Spleen (tissue), 11 donors: ENCODE data around the gene ADD1. TPM values are rescaled to one million over a fixed set of nuclear protein-coding genes. Genes with fewer than 3 reads are reported as not detected.
A peak's percentile ranks its signal among the peaks of the same experiment; 100 is the strongest.

Experiments used
- DNase-seq: peaks from one replicate; pipeline ENCODE4 v3.0.0-alpha.2; 2020
- H3K27ac ChIP-seq, 8 donors: fragments of 200-600 bp; sonication (generic) in 7 of 8; 1 replicate in 4 of 8; 2 replicates in 4 of 8; pipeline versions ENCODE4 v1.5.0 to v1.8.0; 2016 to 2021; ENCODE audit warnings: inconsistent platforms in 4 of 8, mild to moderate bottlenecking in 4 of 8, moderate library complexity in 1 of 8
- H3K27me3 ChIP-seq, 7 donors: fragments of 200-600 bp; sonication (generic) in 6 of 7; replicated peaks in 1 of 7; 1 replicate in 4 of 7; 2 replicates in 3 of 7; pipeline versions ENCODE4 v1.5.0 to v1.8.0; 2016 to 2021; ENCODE audit warnings: inconsistent platforms in 3 of 7, mild to moderate bottlenecking in 1 of 7
- H3K36me3 ChIP-seq, 6 donors: fragments of 200-600 bp; sonication (generic) in 5 of 6; 1 replicate in 4 of 6; 2 replicates in 2 of 6; pipeline versions ENCODE4 v1.5.0 to v1.8.0; 2016 to 2021; ENCODE audit warnings: inconsistent platforms in 2 of 6
- H3K4me1 ChIP-seq, 6 donors: fragments of 200-600 bp; sonication (generic) in 5 of 6; 1 replicate in 3 of 6; 2 replicates in 3 of 6; pipeline versions ENCODE4 v1.5.0 to v1.8.0; 2016 to 2021; ENCODE audit warnings: inconsistent platforms in 3 of 6
- H3K4me3 ChIP-seq, 8 donors: fragments of 200-600 bp; sonication (generic) in 7 of 8; 1 replicate in 4 of 8; 2 replicates in 4 of 8; pipeline versions ENCODE4 v1.5.0 to v1.8.0; 2016 to 2021; ENCODE audit warnings: inconsistent platforms in 4 of 8, mild to moderate bottlenecking in 4 of 8, moderate library complexity in 2 of 8
- H3K9me3 ChIP-seq, 8 donors: fragments of 200-600 bp; sonication (generic) in 7 of 8; 1 replicate in 4 of 8; 2 replicates in 4 of 8; pipeline versions ENCODE4 v1.5.0 to v1.8.0; 2016 to 2021; ENCODE audit warnings: inconsistent platforms in 4 of 8
- CTCF ChIP-seq, 11 experiments: fragments of 200-600 bp in 7 of 11; fragments of 450-650 bp in 4 of 11; sonication (generic) in 4 of 11; IDR thresholded peaks in 8 of 11; conservative IDR thresholded peaks in 3 of 11; 1 replicate in 7 of 11; 2 replicates in 4 of 11; pipeline versions ENCODE4 v1.4.0 to v1.8.0; 2016 to 2021; ENCODE audit warnings: antibody characterized with exemption in 11 of 11, inconsistent platforms in 4 of 11, mild to moderate bottlenecking in 1 of 11
- POLR2A ChIP-seq, 3 donors: fragments of 450-650 bp; IDR thresholded peaks; one replicate each; pipeline ENCODE4 v1.5.1; 2017; ENCODE audit warnings: antibody characterized with exemption in 3 of 3, mild to moderate bottlenecking in 1 of 3
- POLR2AphosphoS5 ChIP-seq, 3 donors: sonication (generic); formaldehyde crosslinking; IDR thresholded peaks; one replicate each; pipeline ENCODE4 v1.5.1; 2017; ENCODE audit warnings: antibody characterized with exemption in 3 of 3
- WGBS, 5 donors: extraction: QIAGEN DNeasy Blood & Tissue Kit in 3 of 5; methylation state at CpG; one replicate each; pipeline versions ENCODE4 v1.1.5 to v1.1.7; 2013 to 2018; 5-methylcytosine and 5-hydroxymethylcytosine counted together
- intact Hi-C: fragments of 100-400 bp; cut with DNase I; formaldehyde crosslinking; loops from one replicate; pipeline ENCODE4 v1.15.0; 2023; ENCODE audit warnings: low total_unique reads
- polyA plus RNA-seq, 3 donors: library from polyadenylated mRNA; stranded (reverse); fragments of 200-250 nt; gene quantifications; one replicate each; pipeline ENCODE4 v1.2.1, GENCODE V29; 2013
- total RNA-seq, 7 donors: library from RNA; depleted of rRNA in 3 of 7; stranded (reverse); fragments of >200 nt in 3 of 7; fragmentation: NEBNext Ultra II Directional in 4 of 7; extraction: Animal tissue kit (Norgen Biotek cat#: 25700) in 4 of 7; gene quantifications; one replicate each; pipeline versions ENCODE4 v1.1.0 to v1.2.1, GENCODE V29; 2016 to 2021
- donor health status: healthy with polysubstance abuse.
- donor health status: DM: no; HTN: no; CAD: no; lungs with moderate emphysema.
- donor health status: DM: no; HTN: no; CAD: no.
- donor health status: Bipolar disorder and iron deficiency.
- donor health status: healthy.
- donor health status: DM: no; HTN: no; CAD: no.
- donor health status: DM: yes; HTN: yes; CAD: no.

ADD1 gene
- total and polyA plus RNA-seq, 10 donors: 175 to 348 (median 265) TPM

GRCh38 chr4:2866160-2866861, 22.7 kb downstream of the ADD1 start:
- TF ChIP-seq POLR2AphosphoS5 (IDR thresholded peaks at IDR 0.05) (no peak), CTCF (IDR thresholded peaks at IDR 0.05 in 8 of 11, conservative IDR thresholded peaks at IDR 0.05 in 3 of 11) (no peak), POLR2A (IDR thresholded peaks at IDR 0.05) (no peak)
- H3K4me1 ChIP-seq: peaks cover 59 to 100% (median 96%) of the 10 kb centered on the region in 6 donors

GRCh38 chr4:2866891-2867290, 23.2 kb downstream of the ADD1 start:
- no peaks in the 10 kb centered on the region for H3K27me3 ChIP-seq
- no peak for DNase-seq
- peak overlapping the region in 5 of 8 donors; percentile 71 to 80 (median 77) for H3K27ac ChIP-seq
- no peaks in the 10 kb centered on the region for H3K9me3 ChIP-seq
- H3K4me1 ChIP-seq: peaks cover 58 to 100% (median 96%) of the 10 kb centered on the region in 6 donors
- H3K4me3 ChIP-seq: no peak overlapping the region
- 80 to 90% (median 83%) methylated on average over 5 of the region's 5 CpGs for WGBS, 5 donors
- H3K36me3 ChIP-seq: peaks cover 0 to 14% (median 0%) of the 10 kb centered on the region in 6 donors
- intact Hi-C loops: no loop called here
- TF ChIP-seq POLR2A (IDR thresholded peaks at IDR 0.05): no peak
- no peak for TF ChIP-seq CTCF (IDR thresholded peaks at IDR 0.05 in 8 of 11, conservative IDR thresholded peaks at IDR 0.05 in 3 of 11)
- no peak for TF ChIP-seq POLR2AphosphoS5 (IDR thresholded peaks at IDR 0.05)

More at GRCh38 chr4:2866160-2866861, 22.7 kb downstream of the ADD1 start:
- WGBS, 5 donors: 84 to 93% (median 90%) methylated on average over 10 of the region's 10 CpGs
- H3K27ac ChIP-seq: peak overlapping the region in 5 of 8 donors; percentile 17 to 80 (median 77)
- DNase-seq: no peak
- H3K27me3 ChIP-seq: no peaks in the 10 kb centered on the region
- peaks cover 0 to 14% (median 0%) of the 10 kb centered on the region in 6 donors for H3K36me3 ChIP-seq
- H3K4me3 ChIP-seq: no peak overlapping the region
- intact Hi-C loops: no loop called here
- H3K9me3 ChIP-seq: no peaks in the 10 kb centered on the region

GRCh38 chr4:2867758-2868491, 24.3 kb downstream of the ADD1 start:
- peak overlapping the region in 7 of 8 donors; percentile 4 to 54 (median 29) for H3K4me3 ChIP-seq
- no peaks in the 10 kb centered on the region for H3K9me3 ChIP-seq
- WGBS, 5 donors: 44 to 61% (median 55%) methylated on average over 10 of the region's 10 CpGs

More at GRCh38 chr4:2867758-2868491, 24.3 kb downstream of the ADD1 start:
- intact Hi-C loops: no loop called here
- H3K36me3 ChIP-seq: peaks cover 0 to 14% (median 0%) of the 10 kb centered on the region in 6 donors
- TF ChIP-seq CTCF (IDR thresholded peaks at IDR 0.05 in 8 of 11, conservative IDR thresholded peaks at IDR 0.05 in 3 of 11) (no peak), POLR2A (IDR thresholded peaks at IDR 0.05) (no peak), POLR2AphosphoS5 (IDR thresholded peaks at IDR 0.05) (peak in 1 of 3 donors; percentile 34)
- no peak for DNase-seq
- H3K27ac ChIP-seq: peak overlapping the region; percentile 43 to 80 (median 72)
- peaks cover 48 to 100% (median 96%) of the 10 kb centered on the region in 6 donors for H3K4me1 ChIP-seq
- no peaks in the 10 kb centered on the region for H3K27me3 ChIP-seq
